HG03565 (cell line): ENCODE measurements around the gene FOXD4L6.
A peak's percentile ranks its signal among the peaks of the same experiment; 100 is the strongest.
"Not testable (repeated sequence)": the region's sequence is repeated elsewhere in the genome, so short reads cannot be mapped to it uniquely, and the experiment has no call there.

Source experiments
- ATAC-seq: cut with Tn5 transposase; IDR thresholded peaks from one replicate; pipeline ENCODE4 v1.9.1; 2021; ENCODE audit warnings: mild to moderate bottlenecking, moderate library complexity; ENCODE audit not compliant: unreplicated experiment

The FOXD4L6 gene

DNA sequence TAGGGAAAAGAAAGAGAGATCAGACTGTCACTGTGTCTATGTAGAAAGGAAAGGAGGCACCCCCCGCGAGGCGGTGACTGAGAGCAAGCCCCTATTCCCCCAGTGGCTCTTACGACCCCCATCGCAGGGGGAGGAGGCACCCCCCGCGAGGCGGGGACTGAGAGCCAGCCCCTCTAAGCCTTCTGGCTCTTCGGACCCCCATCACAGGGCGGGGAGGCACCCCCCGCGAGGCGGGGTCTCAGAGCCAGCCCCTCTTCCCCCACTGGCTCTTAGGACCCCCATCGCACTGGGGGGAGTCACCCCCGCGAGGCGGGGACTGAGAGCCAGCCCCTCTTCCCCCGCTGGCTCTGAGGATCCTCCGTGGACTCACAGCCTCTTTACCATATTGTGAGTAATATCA is 23.9 kb downstream of the FOXD4L6 start:
- ATAC-seq: not testable (repeated sequence)

DNA sequence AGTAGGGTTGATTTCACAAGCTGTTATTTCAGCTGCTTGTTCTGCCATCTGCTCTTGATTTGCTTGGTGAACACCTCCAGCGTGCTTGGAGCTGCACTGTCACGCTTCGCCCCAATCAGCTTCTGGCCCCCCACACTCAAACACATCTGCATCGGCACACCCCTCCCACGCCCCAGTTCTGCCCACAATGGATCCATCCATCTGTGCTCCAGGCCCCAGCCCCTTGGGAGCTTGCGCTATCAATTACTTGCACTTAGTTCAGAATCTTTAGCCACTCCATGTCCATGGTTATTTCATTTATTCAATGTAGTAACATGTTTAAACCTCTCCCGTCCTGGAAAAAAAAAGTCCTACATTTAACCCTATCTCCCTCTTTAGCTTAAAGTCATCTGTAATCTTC is 28.0 kb downstream of the FOXD4L6 start:
- not testable (repeated sequence) for ATAC-seq

DNA sequence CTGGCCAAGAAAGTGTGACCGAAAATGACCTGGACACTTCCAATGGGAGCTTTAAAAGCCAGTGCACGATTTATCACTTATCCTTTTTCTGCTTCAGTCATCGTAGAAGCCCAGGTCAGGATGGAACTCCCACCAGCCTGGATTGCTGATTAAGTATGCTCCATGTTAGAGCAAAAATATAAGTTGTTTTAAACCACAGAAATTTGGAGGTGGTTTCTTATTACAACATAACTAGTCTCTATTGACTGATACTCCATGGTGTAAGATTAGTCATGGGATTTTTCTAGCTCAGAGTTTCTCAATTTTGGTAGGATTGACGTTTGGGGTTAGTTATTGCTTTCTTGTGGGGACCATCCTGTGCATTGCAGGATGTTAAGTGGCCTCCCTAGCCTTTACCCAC is 29.7 kb downstream of the FOXD4L6 start:
- peak; percentile 34 for ATAC-seq

DNA sequence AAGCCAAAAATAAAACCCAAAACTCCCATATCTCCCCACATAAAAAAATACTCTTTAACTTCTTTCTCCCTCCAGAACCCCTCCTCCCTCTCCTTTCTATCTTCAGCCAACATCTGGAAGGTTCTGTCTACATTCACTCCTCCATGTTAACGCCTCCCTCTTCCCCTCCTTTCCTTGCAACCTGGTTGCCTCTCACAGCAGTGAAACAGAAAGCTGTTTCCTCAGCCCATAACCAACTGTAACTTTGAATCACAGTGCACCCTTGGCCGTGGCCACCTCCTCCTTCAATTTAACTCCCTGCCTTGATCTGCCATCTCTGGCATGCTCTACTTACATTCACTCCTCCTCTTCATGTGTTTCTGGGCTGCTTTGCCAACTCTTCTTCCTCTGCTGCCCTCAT is 33.4 kb downstream of the FOXD4L6 start:
- ATAC-seq: not testable (repeated sequence)

DNA sequence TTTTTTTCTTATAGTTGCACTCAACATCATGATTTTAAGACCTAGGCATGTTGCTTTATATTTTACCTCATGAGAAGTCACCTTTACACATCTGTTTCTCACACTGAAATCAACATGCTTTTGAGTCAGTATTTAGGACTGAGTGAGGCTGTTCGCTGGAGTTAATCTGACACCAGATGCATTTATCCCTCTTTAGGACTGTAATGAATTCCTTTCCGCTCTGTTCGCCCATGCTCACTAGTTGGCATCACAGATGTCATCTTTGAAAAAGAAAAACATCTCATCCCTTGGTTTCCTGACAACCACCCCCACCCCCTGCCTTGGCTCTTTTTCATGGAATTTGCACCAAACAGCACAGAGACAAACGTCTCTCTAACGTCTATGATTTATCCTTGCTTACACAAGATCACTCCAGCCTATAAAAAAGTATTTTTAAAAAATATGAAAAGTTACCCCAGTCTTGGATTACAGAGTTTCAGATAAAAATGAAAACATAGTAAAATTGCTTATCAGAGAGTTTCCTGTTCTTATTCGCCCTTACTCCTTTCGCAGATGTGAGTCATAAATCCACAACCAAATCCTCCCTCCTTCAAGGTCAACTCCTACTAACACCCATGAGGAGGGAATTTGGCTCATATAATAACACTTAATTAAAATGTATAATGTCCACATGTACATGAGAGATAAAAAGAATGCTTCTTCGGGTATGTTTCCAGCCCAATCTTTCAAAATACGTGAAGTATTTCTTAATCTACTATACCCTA is 34.3 kb downstream of the FOXD4L6 start:
- ATAC-seq: not testable (repeated sequence)

DNA sequence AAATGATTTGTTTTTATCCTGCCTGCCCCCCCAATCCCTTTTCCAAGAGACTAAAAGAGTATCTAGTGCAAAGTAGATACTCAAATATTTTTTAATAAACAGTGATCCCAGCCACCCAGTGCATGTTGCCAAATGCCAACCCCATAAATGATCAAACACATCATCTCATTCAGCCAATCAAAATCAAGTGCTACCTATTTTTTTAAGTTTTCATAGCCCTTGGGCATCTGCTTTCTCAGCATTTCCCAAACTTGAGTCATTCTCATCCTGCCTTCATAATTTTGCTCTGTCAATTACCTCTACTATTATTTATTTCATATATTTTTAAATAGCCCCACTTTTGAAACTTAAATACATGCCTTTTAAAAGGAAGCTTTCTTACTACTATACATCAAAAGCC is 37.6 kb downstream of the FOXD4L6 start:
- not testable (repeated sequence) for ATAC-seq

DNA sequence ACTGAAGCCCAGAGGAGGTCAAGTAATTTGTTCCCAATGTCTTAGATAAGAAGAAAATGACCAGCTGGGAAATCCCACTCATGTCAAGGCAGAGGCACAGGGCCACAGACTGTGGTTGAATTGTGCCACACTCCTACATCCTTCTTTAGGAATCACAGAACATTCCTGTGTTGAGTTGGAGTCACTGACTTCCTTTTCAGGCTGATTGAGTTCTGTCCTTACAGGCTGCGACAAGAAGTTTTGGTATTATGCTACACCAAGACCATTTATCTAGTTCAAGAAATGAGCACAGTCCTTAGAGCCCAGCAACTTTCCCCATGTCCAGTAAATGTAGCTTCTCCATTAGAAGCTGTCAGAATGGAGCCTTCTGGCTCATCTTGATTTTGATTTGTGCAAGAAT is 38.1 kb downstream of the FOXD4L6 start:
- not testable (repeated sequence) for ATAC-seq

DNA sequence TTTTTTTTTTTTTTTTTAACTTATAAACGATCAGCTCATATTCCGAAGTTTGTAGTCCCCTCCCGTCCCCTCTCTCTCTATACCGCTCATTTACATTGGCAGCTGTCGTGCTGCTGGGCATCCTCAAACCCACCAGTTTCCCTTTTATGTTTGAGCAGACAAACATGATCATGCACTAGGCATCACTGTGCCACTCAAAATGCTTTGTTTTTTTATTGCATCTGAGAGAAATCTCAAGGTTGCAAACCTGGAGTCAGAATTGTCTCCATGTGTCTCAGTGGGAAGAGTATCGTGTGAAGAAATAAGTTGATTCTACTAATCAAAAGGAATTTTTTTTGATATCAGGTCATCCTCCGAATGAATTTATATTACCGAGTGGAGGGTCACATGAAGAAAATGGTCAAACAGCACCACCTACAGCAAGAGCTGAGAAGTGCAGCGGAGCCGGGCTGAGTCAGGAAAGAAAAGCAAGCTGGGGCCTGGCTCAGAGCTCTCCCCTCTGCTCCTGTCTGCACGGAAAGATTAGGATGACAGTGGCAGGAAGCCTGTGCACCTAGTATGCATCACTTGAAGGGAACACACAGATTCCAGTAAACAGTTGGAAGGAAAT is 39.9 kb downstream of the FOXD4L6 start:
- ATAC-seq: peak; percentile 57

DNA sequence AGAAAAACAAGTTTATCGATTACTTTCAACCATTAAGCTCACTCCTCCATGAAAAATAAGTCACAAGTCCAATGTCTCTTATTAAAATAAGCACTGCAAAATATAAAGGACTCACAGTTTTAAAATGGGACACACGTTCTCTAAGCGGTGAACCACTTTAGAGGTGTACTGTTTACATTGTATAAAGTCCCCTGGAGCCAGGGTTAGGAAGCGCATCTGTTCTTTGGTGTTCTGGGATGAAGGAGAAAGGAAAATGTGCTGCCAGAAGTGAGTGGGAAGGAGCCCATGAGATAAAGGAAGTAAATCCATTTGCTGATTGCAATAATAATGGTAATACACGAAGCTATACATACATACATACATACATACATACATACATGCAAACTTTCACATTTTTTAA is 40.6 kb downstream of the FOXD4L6 start:
- ATAC-seq: not testable (repeated sequence)

DNA sequence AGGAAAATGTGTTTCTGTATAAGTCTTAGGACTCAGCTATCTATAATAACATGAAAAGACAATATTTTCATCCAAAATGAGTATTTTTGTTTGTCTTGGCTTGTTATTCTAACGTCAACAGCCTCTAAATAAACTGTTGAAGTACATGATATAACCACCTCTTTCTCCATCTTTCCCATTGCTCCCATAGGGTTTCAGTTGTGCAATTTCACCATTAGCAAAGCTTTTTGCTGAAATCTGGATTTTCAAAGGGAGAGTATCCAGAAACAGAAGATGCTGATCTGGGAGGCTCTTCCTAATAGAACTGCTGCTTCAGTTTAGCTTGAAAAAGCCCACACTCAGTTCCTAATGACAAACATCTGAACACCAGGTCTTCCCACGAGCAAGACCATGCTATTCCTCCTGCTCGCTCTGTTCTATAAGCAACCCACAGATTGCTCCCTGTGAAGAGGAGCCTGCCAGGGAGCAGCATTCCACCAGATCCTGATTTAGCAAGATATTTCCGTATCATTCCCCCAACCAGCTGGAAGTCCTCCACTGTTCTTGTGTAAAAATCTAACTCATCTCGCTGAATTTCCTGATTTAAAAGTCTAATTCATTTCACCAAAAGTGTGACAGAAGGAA is 41.2 kb downstream of the FOXD4L6 start:
- not testable (repeated sequence) for ATAC-seq

DNA sequence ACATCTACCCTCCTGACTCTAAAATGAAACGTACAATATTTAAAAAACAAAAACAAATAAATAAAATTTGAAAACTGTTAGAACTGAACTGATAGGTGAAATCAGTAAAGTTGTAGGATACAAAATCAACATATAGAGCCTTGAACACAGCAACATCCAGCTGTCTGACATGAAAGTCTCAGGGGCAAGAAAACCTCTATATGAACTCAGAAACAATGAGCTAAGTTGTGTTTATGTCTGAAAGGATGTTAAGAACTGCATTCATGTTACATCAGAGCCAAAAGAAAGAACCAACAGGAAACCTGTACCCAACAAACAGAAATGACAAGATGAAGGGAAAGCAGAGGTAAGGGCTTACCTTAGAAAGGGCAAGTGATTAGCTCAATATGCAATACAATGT is 41.8 kb downstream of the FOXD4L6 start:
- not testable (repeated sequence) for ATAC-seq

DNA sequence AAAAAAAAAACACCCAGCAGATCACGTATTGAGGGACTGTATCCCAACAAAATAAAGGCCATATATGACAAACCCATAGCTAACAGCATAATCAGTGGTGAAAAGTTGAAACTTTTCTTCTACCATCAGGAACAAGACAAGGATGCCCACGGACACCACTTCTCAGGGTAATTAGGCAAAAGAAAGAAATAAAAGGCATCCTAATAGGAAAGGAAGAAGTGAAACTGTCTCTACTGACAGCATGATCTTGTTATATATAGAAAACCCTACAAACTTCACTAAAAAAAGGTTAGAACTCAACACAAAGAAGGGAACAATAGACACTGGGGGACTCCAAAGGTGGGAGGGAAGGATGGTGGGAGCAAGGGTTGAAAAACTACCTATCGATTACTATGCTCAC is 42.3 kb downstream of the FOXD4L6 start:
- ATAC-seq: not testable (repeated sequence)

DNA sequence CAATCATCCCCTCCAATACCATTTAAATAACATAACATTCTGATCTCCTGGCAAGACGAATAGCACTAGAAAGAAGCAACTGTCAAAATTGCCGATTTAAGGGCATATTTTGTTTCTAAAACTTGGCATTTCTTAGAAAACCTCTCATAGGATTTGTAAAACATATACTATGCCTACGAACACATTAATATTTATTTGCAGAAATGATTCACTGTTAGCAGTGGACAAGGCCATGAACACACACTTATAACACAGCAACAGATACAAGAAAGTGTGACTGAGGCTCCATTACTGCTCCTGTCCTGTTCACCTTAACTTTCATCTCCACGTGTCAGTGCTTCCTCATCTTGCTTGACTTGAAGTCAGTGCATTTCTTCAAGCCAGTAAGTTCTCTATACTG is 46.1 kb downstream of the FOXD4L6 start:
- not testable (repeated sequence) for ATAC-seq

DNA sequence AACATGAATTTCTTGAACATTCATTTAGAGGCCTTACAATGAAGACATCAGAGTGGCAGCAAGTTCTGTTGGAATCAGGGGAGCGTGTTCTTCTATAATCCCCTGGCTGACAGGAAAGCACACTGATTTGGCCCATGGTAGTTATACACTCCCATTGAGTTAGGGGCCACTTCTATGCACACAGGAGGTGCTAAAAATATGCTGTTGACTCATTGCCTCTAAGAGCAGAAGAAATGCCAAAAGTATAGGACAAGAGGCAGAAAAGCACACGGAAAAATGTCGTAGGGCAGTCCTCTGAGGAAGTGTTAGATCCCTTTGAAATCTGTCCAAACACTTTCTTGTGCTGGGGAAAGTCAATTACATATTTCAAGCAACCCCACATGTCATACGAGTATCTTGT is 49.0 kb downstream of the FOXD4L6 start:
- not testable (repeated sequence) for ATAC-seq

DNA sequence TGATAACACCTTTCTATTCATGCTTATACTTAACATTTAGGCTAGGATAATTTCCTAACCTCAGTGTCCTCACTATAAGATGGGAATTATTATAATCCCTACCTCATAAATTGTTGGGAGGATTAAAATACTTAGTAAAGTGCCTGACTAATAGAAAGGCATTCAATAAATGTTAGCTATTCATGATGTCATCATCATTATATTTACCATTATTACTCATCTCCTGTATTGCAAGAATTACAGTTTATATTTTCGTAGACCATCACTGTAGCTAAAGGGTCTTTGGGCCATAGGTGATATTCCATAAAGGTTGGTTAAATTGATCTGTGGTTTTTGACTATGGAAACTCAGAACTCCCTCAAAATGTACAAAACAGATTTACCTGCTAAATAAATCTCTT is 50.9 kb downstream of the FOXD4L6 start:
- ATAC-seq: not testable (repeated sequence)
